HUDEP-2 (cell line): ENCODE results near the gene AMBN.
"Not testable (repeated sequence)": the region's sequence is repeated elsewhere in the genome, so short reads cannot be mapped to it uniquely, and the experiment has no call there.

Source experiments
- DNase-seq, 76 experiments: peaks; one replicate each; lab custom pipeline; 2025; ENCODE audit not compliant: unreplicated experiment in 76 of 76; lab: John Stamatoyannopoulos, UW

The AMBN gene

GRCh38 chr4:70607334-70607853, 15.3 kb downstream of the AMBN start:
- no peak for DNase-seq

DNA sequence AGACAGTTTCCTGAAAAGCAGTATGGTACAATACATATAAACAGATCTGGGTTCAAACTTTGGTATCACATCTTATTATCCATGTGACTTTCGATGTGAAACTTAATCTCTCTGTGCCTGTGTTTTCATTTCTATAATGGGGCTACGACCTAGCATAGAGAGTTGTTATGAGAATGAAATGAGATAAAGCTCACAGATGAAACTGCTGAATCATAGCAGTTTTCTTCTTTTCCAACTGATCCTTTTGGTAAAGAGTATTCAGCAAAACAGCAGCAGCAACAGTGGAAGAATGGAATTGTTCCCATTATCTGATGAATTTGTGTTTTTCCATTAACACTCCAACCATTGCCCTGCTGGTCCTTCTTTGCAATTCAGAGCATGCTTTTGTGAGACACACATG, 16.3 kb downstream of the AMBN start:
- DNase-seq: no peak

DNA sequence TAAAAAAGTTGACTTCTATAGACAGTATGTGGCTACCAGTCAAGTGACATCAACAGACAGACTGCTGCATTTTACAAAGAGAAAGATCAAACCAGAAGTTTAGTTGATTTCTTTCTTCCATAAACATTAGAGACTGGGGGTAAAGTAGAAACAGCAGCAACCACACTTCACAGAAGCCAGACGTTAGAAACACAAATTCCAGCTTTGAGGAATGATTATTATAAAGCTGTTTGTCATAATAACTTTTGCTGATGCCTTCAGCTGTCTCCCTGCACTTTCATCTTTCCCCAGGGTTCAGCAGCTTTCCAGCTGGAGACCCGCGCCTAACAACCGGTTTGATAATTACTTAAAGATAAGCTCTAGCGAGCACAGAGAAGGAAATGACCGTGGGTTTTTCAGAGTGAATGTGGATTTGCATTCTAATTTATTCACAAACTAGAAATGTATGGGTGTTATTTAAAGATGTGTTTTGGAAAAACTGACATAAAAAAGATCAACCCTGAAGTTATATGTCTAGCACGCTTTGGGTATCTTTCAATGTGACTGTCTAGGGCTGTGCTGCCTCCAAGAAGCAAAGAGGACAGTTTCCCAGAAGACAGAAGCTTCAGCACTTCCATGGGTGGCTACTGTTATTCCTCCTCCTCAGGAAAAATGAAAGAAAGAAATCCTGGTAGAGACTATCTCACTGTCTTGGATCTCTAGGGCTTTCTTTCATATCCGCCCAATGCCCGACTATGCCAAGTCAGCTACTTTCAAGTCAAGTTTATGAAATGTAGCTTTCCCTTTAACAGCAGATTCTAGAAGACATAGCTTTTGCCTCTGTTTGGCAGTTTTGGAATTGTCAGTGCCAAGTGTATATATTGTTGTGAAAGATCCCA, 21.5 kb downstream of the AMBN start:
- DNase-seq: no peak

DNA sequence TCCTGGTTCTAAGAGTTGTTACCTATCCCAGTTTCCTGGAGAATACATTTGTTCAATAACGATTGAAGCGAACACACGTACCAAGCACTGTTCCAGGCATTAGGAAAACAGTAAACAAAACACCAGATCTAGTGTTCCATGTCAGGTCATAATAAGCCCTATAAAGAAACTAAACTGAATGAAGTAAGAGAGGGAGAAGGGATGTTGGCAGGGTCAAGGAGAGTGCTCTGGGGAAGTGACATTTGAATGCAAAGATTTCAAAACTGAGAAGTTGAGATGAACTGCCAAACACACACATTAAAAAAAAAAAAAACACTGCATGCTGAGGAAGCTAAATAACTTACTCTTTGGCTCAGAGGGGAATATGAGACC, 22.1 kb downstream of the AMBN start:
- no peak for DNase-seq

DNA sequence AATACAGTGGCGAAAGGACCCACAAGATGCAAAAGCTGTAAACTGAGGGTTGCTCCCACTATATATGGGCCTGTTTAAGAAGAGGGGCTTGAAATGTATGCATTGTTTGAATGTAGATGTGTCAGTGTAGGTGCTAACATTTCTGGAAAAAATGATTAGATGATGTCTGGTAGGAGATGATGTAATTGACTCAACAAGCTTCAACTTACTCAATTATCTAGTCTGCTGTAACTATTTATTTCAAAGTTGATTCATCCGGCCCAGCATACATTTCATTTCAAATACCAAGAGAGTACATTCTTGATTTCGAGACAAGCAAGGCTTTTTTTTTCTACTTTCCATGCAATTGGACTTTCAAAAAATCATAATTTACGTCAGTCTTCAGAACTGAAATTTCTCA, 27.2 kb downstream of the AMBN start:
- no peak for DNase-seq

DNA sequence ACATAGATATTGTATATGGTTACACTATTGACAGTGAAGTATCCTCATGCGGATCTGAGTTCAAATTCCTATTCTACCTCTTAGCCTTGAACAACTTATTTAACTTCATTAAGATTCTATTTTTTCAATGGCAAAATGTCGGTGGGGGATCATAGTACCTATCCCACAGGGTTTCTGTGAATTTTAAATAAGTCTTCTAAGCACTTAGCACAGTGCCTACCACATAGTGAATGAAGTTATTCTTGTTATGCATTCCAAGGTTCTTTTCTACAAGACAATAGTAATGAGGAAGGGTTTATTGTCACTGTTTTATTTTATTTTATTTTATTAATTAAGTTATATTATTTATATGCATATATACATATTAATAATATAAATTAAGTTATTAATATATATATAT, 27.7 kb downstream of the AMBN start:
- DNase-seq: peak in 1 of 76 experiments; percentile 3

GRCh38 chr4:70623323-70623722, 31.3 kb downstream of the AMBN start:
- peak in 2 of 76 experiments; percentile 0 to 6 for DNase-seq

DNA sequence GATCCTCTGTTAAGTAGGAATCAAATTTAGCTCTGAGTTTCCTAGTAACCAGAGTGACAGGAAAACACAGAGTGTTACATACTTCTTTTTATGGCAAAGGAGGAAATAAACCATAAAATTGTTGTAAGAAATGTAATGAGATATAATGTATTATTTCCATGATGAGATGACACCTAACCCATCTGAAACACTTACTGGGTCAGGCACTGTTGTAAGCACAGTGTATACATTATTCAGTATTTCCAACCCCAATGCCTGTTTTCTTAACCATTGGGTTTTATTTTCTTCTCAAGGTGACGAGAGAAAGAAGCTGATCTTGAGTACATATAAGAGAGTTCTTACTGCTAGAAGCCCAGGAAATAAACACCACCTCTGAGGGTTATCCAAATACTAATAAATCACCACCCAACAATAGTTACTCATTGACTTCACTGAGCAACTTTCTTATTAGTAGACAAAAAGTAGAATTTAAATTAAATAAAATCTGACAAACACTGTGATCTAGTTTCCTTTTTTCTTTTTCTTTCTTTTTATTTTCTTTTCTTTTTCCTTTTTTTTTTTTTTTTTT, 32.3 kb downstream of the AMBN start:
- no peak for DNase-seq

DNA sequence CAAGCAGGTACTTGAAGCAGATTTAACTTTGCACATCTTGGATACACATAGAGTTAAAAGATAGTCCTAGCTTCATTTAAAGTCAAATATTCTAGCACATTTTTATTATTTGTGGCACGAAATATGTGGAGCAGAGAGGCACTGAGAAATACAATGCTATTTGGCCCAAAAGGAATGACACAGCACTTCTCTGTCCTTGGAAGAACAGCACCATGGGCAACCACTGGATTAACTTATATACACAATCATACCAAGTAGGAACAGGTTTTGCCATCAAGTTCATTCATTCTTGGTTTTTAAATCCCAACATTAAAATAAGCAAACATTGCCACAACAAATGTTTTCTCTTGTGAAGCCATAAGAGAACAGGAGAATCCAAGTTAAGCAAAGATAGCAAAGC, 35.6 kb downstream of the AMBN start:
- DNase-seq: no peak

GRCh38 chr4:70628444-70628843, 36.4 kb downstream of the AMBN start, which contains the start of gene ENAM:
ENAM (plus strand) TSS chr4:70628744; CDS start chr4:70629501, 757 bp downstream.
- DNase-seq: no peak

- DNase-seq: no peak
Measured at GRCh38 chr4:70629469-70630090, 37.5 kb downstream of the AMBN start.

GRCh38 chr4:70630162-70630561, 38.1 kb downstream of the AMBN start:
- no peak for DNase-seq

- no peak for DNase-seq
Measured at GRCh38 chr4:70632028-70632427, 40.0 kb downstream of the AMBN start.

DNA sequence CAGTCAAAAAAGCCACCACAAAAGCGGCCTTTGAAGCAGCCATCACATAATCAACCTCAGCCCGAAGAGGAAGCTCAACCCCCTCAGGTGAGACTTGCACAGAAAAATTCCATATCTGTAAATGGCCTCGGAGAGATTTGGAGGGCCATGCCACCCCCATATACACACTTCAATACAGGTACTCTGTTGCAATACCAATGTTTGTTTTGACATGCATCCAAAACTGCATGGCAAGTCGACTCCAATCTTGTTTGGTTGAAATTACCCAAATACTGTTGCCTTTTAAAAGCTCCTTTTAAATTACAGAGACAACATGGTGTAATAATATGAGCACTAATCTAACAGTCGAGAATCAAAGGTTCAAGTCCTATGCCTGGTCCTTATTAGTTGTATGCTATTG, 42.4 kb downstream of the AMBN start:
- no peak for DNase-seq

GRCh38 chr4:70637239-70637913, 45.3 kb downstream of the AMBN start:
- DNase-seq: no peak

- DNase-seq: no peak
Measured at GRCh38 chr4:70640192-70640591, 48.1 kb downstream of the AMBN start.

GRCh38 chr4:70650741-70651140, 58.7 kb downstream of the AMBN start:
- DNase-seq: not testable (repeated sequence)

DNA sequence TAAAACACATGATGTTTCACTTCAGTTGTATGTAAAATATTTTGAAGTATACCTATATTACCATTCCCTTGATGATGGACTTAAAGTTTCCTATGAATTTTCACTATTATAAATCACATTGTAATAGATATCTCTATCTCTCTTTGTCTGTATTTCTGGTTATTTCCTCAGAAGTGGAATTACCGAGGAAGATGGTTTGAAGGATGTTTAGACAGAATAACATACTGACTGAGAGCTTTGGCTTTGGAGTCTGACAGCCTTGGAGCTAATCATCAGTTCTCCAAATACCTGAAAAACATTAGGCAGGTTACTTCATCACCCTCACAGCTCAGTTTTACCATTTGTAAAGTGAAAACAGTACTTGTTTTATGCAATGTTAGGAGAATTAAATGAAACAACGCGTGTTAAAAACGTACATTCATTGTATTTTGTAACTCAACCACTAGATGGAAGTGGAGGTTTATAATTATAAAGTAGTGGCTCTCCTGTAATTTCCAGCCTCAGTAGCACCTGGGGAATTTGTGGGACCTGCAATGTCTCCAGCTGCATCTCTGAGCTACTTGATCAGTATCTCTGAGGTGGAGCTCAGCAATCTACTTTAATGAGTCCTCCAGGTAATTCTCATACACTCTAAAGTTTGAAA, 59.9 kb downstream of the AMBN start:
- DNase-seq: peak in 8 of 76 experiments; percentile 0 to 21 (median 10)

DNA sequence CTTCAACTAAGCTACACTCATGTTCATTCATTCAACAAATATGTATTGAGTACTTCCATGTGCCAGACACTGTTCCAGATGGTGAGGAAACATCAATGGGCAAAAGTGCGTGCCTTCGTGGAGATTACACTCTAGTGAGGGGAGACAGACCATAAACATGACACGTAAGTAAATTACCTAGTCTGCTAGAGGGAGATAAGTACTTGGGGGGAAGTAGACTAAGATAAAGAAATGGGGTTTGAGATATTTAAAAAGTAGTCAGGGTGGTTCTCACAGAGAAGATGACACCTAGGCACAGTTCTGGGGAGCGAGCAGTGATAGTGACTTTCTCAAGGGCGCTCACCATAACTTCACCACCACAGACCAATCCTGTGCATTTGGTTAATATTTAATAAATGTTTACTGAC, 62.6 kb downstream of the AMBN start:
- DNase-seq: peak in 16 of 76 experiments; percentile 0 to 52 (median 9)
